Neuron (in vitro differentiated cells): ENCODE results near the gene UBL4A.
"Not testable (repeated sequence)": the region's sequence is repeated elsewhere in the genome, so short reads cannot be mapped to it uniquely, and the experiment has no call there.

Source experiments
- H2AFZ ChIP-seq: one replicate; pipeline ENCODE4 v1.6.1; 2013; ENCODE audit warnings: low read depth, mild to moderate bottlenecking, inconsistent platforms, low read length, moderate library complexity
- H3K27me3 ChIP-seq: one replicate; pipeline ENCODE4 v1.6.1; 2013; ENCODE audit warnings: low read length; ENCODE audit not compliant: insufficient read depth
- H3K36me3 ChIP-seq: one replicate; pipeline ENCODE4 v1.6.1; 2013; ENCODE audit warnings: low read length; ENCODE audit not compliant: insufficient read depth
- H3K4me1 ChIP-seq: one replicate; pipeline ENCODE4 v1.6.1; 2013; ENCODE audit warnings: low read length; ENCODE audit not compliant: insufficient read depth
- H3K4me3 ChIP-seq: 2 replicates; pipeline ENCODE4 v1.5.1; 2013; ENCODE audit warnings: mild to moderate bottlenecking, low read length, moderate library complexity
- H3K9me3 ChIP-seq: one replicate; pipeline ENCODE4 v1.6.1; 2013; ENCODE audit warnings: low read length

The UBL4A gene

DNA sequence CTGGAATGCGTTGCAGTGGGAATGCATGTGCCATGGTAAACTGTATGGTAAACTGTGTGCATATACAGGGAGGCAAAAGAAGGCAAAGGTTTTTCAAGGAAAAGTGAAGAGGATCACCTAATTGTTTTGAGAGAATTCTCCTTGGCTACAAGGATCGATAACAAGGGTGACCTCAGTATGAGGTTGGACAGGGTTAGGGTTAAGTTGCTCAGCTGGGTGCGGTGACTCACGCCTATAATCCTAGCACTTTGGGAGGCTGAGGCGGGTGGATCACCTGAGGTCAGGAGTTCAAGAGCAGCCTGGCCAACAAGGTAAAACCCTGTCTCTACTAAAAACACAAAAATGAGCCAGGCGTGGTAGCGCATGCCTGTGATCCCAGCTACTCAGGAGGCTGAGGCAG is 15.0 kb upstream of the UBL4A start:
- H3K4me3 ChIP-seq, H3K4me1 ChIP-seq, H2AFZ ChIP-seq, H3K27me3 ChIP-seq, H3K36me3 ChIP-seq, H3K9me3 ChIP-seq: not testable (repeated sequence)

DNA sequence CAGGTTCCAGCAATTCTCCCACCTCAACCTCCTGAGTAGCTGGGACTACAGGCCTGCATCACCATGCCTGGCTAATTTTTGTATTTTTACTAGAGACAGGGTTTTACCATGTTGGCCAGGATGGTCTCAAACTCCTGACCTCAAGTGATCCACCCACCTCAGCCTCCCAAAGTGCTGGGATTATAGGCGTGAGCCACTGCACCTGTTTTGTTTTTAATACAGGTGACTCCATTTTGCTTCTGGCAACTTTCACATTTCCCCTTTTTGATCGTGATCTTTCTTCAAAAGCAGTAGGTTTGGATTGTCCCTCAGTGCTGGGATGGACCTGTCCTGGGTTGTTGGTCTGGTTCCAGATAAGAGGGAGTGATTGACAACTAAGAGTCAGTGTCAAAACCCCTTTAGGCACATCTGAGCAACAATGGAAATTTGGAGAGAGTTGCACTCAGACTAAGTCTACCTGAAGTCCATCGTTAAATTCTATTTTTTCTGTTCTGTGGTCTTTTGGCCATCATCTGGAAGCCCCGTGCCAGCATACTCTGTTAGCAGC is 10.2 kb upstream of the UBL4A start:
- not testable (repeated sequence) for H2AFZ ChIP-seq, H3K27me3 ChIP-seq, H3K4me1 ChIP-seq, H3K9me3 ChIP-seq, H3K4me3 ChIP-seq, H3K36me3 ChIP-seq

- H3K4me3 ChIP-seq, result no peak overlapping the region
- peaks cover 2% of the 10 kb centered on the region for H3K27me3 ChIP-seq
- H2AFZ ChIP-seq, result no peak overlapping the region
- no peaks in the 10 kb centered on the region for H3K36me3 ChIP-seq
- H3K4me1 ChIP-seq, result no peaks in the 10 kb centered on the region
- no peaks in the 10 kb centered on the region for H3K9me3 ChIP-seq
Measured at GRCh38 chrX:154495472-154495922, 9.1 kb upstream of the UBL4A start.

DNA sequence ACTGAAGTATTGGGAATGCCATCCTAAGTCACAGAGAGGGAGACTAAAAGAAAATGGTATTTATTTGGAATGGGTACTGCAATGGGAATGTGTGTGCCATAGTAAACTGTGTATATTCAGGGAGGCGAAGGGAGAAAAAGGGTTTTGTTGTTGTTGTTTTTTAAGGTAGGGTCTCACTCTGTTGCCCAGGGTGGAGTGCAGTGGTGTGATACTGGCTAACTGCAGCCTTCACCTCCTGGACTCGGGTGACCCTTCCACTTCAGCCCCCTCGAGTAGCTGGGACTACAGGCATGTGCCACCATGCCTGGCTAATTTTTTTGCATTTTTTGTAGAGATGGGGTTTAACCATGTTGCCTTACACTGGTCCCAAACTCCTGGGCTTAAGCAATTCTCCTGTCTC is 8.3 kb upstream of the UBL4A start:
- H3K9me3 ChIP-seq, result no peaks in the 10 kb centered on the region
- peaks cover under 1% of the 10 kb centered on the region for H3K4me1 ChIP-seq
- H3K4me3 ChIP-seq, result no peak overlapping the region
- no peak overlapping the region for H2AFZ ChIP-seq
- H3K36me3 ChIP-seq, result no peaks in the 10 kb centered on the region
- peaks cover 2% of the 10 kb centered on the region for H3K27me3 ChIP-seq

DNA sequence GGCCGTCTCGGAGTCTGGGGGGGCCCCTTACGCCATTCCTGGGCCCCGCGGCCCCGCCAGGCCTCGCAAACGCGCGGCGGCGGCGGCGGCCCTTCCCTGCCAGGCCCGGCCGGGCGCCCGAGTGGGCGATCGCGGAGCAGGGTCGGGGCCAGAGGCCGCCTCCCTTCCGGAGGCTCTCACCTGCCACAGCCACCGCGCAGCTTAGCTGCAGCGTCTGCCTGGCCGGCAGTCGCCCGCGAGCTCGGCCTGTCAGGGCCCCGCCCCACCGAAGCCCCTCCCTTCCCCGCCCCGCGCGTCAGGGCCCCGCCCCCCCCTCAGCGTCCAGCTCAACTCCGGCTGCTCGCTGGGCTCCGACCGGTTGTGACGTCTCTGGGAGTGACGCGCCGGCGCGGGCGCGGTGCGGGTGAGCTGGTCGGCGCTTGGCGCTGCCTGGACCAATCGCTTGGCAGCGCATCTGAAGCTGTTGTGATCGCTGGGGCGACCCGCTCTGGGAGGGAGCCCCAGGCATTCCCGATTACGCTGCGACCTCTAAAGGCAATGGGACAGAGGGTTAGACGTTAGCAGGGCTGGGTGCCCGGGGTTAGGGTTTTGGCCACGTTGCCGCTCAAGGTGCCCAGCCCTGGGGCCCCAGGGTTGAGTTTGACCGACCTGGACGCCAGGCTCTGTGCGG is 4.1 kb upstream of the UBL4A start, which contains the start of gene SLC10A3:
Gene SLC10A3, minus strand, starts transcription at position 216 of the 670 bp plus-strand sequence. CDS start 1,689 bp downstream, outside the sequence.
- peaks cover 5% of the 10 kb centered on the region for H3K4me1 ChIP-seq
- peak within 1 kb of the TSS; percentile 67 for H3K4me3 ChIP-seq
- H3K9me3 ChIP-seq, result no peaks in the 10 kb centered on the region
- H3K27me3 ChIP-seq, result peaks cover 2% of the 10 kb centered on the region
- no peaks in the 10 kb centered on the region for H3K36me3 ChIP-seq
- peak within 1 kb of the TSS; percentile 38 for H2AFZ ChIP-seq

GRCh38 chrX:154490021-154490413 is 3.6 kb upstream of the UBL4A start:
- no peaks in the 10 kb centered on the region for H3K9me3 ChIP-seq
- peak overlapping the region; percentile 59 for H3K4me3 ChIP-seq
- H3K27me3 ChIP-seq, result peaks cover 2% of the 10 kb centered on the region
- H3K36me3 ChIP-seq, result no peaks in the 10 kb centered on the region
- H3K4me1 ChIP-seq, result peaks cover 5% of the 10 kb centered on the region
- no peak overlapping the region for H2AFZ ChIP-seq

DNA sequence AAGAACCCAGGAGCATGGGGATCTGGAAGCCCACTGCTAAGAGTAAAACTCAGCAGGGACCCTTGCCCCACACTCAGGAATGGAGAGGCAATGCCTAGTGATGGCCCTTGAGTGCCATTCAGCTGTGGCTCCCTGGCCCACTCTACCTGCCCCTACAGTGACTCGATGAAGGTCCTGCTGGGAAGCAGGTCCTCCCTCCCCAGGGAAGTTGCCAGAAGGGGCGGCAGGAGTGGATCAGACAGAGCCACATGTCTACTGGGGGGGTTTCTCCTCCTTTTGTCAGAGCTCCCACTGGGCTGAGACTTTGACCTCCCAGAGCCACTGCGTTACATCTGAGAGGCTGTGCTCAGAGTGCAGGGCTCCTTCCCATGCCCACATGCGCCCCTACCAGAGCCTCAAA is 2.8 kb upstream of the UBL4A start:
- no peaks in the 10 kb centered on the region for H3K9me3 ChIP-seq
- H3K36me3 ChIP-seq, result no peaks in the 10 kb centered on the region
- H2AFZ ChIP-seq, result no peak overlapping the region
- peaks cover 5% of the 10 kb centered on the region for H3K4me1 ChIP-seq
- H3K27me3 ChIP-seq, result peaks cover 2% of the 10 kb centered on the region
- no peak overlapping the region for H3K4me3 ChIP-seq

DNA sequence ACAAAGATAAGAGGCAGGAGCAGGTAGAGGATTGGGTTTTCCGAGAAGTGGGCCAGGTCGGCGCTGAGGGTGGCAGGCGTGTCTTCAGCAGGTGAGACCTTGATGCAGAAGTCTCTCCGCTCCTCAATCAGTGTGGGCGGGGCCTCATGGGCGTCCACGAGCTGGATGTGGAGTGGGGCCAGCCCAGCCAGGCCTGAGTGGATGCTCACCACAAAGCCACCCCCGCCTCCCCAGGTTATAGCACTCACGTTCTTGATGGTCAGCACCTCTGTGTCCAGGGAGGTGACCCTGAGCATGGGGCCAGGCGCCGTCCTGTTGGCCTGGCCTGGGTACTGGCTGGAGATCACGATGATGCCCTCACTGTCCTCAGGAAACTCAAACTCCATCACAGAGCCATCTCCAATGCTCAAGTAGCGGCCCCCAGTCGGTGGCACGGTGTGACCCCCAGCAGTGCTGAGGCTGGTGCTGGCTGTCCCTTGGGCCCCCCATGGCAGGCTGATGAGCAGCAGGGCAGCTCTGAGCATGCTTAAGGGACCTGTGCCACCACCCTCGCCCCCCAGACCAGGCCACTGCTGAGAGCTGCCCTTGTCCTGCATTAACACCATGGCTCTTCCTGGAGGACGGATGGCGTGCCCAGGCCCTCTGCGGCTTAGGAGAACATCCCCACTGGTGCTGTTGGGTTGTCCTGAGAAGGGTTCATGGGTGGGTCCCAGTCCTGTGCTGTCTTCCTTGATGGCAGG is 2.1 kb upstream of the UBL4A start:
- H2AFZ ChIP-seq, result no peak overlapping the region
- H3K4me1 ChIP-seq, result peaks cover 5% of the 10 kb centered on the region
- H3K9me3 ChIP-seq, result no peaks in the 10 kb centered on the region
- H3K27me3 ChIP-seq, result peaks cover 2% of the 10 kb centered on the region
- no peaks in the 10 kb centered on the region for H3K36me3 ChIP-seq
- no peak overlapping the region for H3K4me3 ChIP-seq

- no peaks in the 10 kb centered on the region for H3K36me3 ChIP-seq
- H3K27me3 ChIP-seq, result no peaks in the 10 kb centered on the region
- H3K4me1 ChIP-seq, result peaks cover 5% of the 10 kb centered on the region
- no peaks in the 10 kb centered on the region for H3K9me3 ChIP-seq
- no peak overlapping the region for H2AFZ ChIP-seq
- no peak overlapping the region for H3K4me3 ChIP-seq
Measured at GRCh38 chrX:154487518-154488290, 1.3 kb upstream of the UBL4A start.

DNA sequence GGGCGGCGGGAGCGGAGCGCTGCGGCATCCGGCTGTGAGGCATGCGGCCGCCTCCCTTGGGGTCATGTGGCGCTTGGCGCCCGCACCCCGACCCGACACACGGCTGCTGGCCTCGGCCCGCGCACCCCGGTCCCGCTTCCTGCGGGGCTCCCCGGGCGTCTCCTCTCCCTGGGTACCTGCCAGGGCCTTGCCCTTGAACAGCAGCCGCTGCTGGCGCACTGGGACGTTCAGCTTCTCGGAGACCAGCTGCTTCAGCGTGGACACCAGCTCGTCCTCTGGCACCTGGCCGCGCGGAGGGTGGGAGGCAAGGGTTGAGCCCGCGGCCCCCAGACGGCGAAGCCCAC is 391 bp downstream of the UBL4A start:
- Histone ChIP-seq H3K4me1 (peaks cover 5% of the 10 kb centered on the region), H2AFZ (no peak overlapping the region), H3K27me3 (no peaks in the 10 kb centered on the region), H3K9me3 (no peaks in the 10 kb centered on the region), H3K36me3 (no peaks in the 10 kb centered on the region), H3K4me3 (no peak overlapping the region)

DNA sequence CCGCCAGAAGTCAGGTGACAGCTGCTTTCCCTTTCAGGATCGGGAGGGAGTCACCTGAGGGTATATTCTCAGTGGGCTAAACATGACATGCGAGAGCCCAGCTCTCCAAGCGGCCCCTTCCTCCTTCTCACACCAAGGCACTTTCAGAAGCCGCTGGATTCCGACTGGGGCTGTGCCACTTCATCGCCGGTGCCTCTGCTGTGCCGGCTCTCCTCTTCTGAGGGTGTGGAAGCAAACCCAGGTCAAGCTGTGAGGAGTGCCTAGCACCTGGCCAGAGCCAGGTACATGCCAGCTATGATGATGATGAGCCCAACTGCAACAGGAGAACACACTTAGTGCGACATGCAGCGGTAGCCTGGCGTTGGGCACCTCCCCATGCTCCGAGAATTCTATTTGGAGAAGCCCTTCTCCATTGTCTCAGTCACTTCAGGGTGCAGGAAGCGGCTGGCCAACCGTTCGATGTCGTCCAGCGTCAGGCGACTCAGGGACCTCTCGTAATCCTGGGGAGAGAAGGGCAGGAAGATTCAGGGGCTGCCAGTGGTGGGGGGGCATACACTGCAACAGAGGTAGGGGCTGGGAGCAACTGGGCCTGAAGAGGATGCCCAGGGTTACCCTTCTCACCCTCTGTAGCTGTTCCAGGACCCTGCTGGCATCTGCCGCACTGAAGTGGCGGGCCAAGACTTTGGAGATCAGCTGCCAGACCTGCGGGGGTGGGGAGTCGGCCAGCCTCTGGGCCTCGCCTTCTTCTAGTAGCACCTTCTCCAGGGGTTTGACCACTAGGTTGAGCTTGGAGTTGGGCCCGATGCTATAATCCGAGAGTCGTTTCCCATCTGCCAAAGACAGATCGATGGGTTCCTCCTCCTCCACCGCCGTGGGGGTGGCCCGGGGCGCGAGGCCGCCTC is 1.0 kb downstream of the UBL4A start:
- H3K4me1 ChIP-seq, result peaks cover 5% of the 10 kb centered on the region
- H3K36me3 ChIP-seq, result no peaks in the 10 kb centered on the region
- no peak overlapping the region for H3K4me3 ChIP-seq
- H2AFZ ChIP-seq, result no peak overlapping the region
- no peaks in the 10 kb centered on the region for H3K27me3 ChIP-seq
- no peaks in the 10 kb centered on the region for H3K9me3 ChIP-seq
